H1 (cell line): ENCODE results near the gene TSC22D1. TPM values are rescaled to one million over a fixed set of nuclear protein-coding genes. Genes with fewer than 3 reads are reported as not detected.

ENCODE experiments used
- FOSL1 ChIP-seq: IDR thresholded peaks from 2 replicates; pipeline ENCODE4 v1.6.1; 2011; ENCODE audit warnings: mild to moderate bottlenecking, low read depth, low read length, moderate library complexity; ENCODE audit not compliant: insufficient read depth
- SRF ChIP-seq: IDR thresholded peaks from 2 replicates; pipeline ENCODE4 v1.6.1; 2011; ENCODE audit warnings: mild to moderate bottlenecking, low read depth, low read length, moderate library complexity
- polyA plus RNA-seq, 7 experiments: library from polyadenylated mRNA; depleted of rRNA in 3 of 7; stranded (reverse) in 5 of 7; unstranded in 2 of 7; fragments of >200 nt in 5 of 7; fragments of 200-250 nt in 2 of 7; gene quantifications; 1 replicate in 5 of 7; 2 replicates in 1 of 7; 4 replicates in 1 of 7; pipeline versions ENCODE4 v1.2.1 to v1.2.3, GENCODE V29; 2011 to 2013; ENCODE audit warnings: missing spikeins in 2 of 7, mixed read lengths in 2 of 7
- total RNA-seq: library from RNA; stranded (reverse); fragmentation: NEBNext Ultra II Directional; extraction: Animal tissue kit (Norgen Biotek cat#: 25700); gene quantifications from 2 replicates; pipeline ENCODE4 v1.2.1, GENCODE V29; 2021

TSC22D1 gene
- total and polyA plus RNA-seq, 2 of the 8 experiments (the other 6 are each of a cell fraction or from before 2014, with no cell fraction given), result 52.6 to 80.9 TPM

- TF ChIP-seq SRF (no peak), FOSL1 (no peak)
Observed at GRCh38 chr13:44497801-44498200, 78.3 kb downstream of the TSC22D1 start (continued).
